NCI-H345 (cell line): Measurements from ENCODE around the gene DLL1.
"Not testable (repeated sequence)": the region's sequence is repeated elsewhere in the genome, so short reads cannot be mapped to it uniquely, and the experiment has no call there.

Experiments
- DNase-seq: peaks from one replicate; lab custom pipeline; 2025; lab: John Stamatoyannopoulos, UW

Gene DLL1

GRCh38 chr6:170290296-170291128 is at the start of gene DLL1:
DLL1 (minus strand) TSS chr6:170291078; CDS start chr6:170290139, 939 bp downstream.
- peak; percentile 83 for DNase-seq

GRCh38 chr6:170335199-170335598 is 44.3 kb upstream of the DLL1 start:
- not testable (repeated sequence) for DNase-seq

GRCh38 chr6:170329321-170329720 is 38.4 kb upstream of the DLL1 start:
- DNase-seq = no peak

- DNase-seq = no peak
Measured at GRCh38 chr6:170317718-170318117, 26.8 kb upstream of the DLL1 start.

GRCh38 chr6:170317076-170317475 is 26.2 kb upstream of the DLL1 start:
- no peak for DNase-seq

GRCh38 chr6:170316071-170316470 is 25.2 kb upstream of the DLL1 start:
- DNase-seq = no peak

GRCh38 chr6:170314983-170315382 is 24.1 kb upstream of the DLL1 start:
- DNase-seq = no peak

- DNase-seq = no peak
Measured at GRCh38 chr6:170313716-170314295, 22.9 kb upstream of the DLL1 start.

- no peak for DNase-seq
Measured at GRCh38 chr6:170312876-170313275, 22.0 kb upstream of the DLL1 start.

- DNase-seq = no peak
Measured at GRCh38 chr6:170311696-170312095, 20.8 kb upstream of the DLL1 start.

GRCh38 chr6:170308761-170309160 is 17.9 kb upstream of the DLL1 start:
- no peak for DNase-seq

GRCh38 chr6:170307080-170307545 is 16.2 kb upstream of the DLL1 start:
- DNase-seq = no peak

GRCh38 chr6:170306324-170307079 is 15.6 kb upstream of the DLL1 start, which contains the start of gene FAM120B:
FAM120B (plus strand) TSS chr6:170306758; CDS start chr6:170317391, 10,633 bp downstream.
- DNase-seq = peak; percentile 96

- no peak for DNase-seq
Measured at GRCh38 chr6:170305805-170306323, 15.0 kb upstream of the DLL1 start.

GRCh38 chr6:170301184-170301583 is 10.3 kb upstream of the DLL1 start:
- no peak for DNase-seq

GRCh38 chr6:170298688-170299087 is 7.8 kb upstream of the DLL1 start:
- DNase-seq = no peak

- DNase-seq = peak; percentile 30
Measured at GRCh38 chr6:170297576-170298330, 6.9 kb upstream of the DLL1 start.

- DNase-seq = peak; percentile 90
Measured at GRCh38 chr6:170296746-170297575, 6.1 kb upstream of the DLL1 start.

- DNase-seq = peak; percentile 57
Measured at GRCh38 chr6:170296423-170296745, 5.5 kb upstream of the DLL1 start.

GRCh38 chr6:170295510-170296422 is 4.9 kb upstream of the DLL1 start:
- peak; percentile 78 for DNase-seq
